HG03045 (cell line): Measurements from ENCODE around the gene MAPK11.

Source experiments
- ATAC-seq: cut with Tn5 transposase; IDR thresholded peaks from one replicate; pipeline ENCODE4 v1.9.1; 2021; ENCODE audit warnings: mild to moderate bottlenecking, moderate library complexity; ENCODE audit not compliant: unreplicated experiment

The MAPK11 gene

GRCh38 chr22:50269970-50270665 is at the start of gene MAPK11:
TSS of gene MAPK11 (minus strand) at chr22:50270380. CDS start at chr22:50270292, 88 bp downstream.
- peak; percentile 36 for ATAC-seq

DNA sequence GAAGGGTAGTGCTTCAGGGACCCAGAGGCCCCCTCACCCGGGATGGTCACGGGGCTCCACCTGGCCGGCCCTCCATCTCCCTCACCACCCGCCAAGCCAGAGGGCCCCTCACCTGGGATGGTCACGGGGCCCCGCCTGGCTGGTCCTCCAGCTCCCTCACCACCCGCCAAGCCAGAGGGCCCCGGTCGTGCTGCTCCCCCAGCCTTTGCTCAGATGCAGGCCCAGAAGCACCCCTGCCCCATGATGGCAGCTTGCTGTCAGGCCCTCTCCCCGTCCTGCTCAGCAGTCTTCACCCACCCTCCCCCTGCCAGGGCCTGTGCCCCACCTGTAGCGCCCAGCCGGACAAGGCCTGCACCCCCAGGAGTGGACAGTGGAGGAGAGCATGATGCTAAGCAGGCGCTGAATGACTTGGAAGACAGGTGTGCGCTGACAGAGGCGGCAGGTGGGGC is 49.3 kb upstream of the MAPK11 start:
- ATAC-seq: no peak

GRCh38 chr22:50318698-50319411 is 48.7 kb upstream of the MAPK11 start:
- no peak for ATAC-seq

- no peak for ATAC-seq
These were observed 48.1 kb upstream of the MAPK11 start for GRCh38 chr22:50318356-50318697.

DNA sequence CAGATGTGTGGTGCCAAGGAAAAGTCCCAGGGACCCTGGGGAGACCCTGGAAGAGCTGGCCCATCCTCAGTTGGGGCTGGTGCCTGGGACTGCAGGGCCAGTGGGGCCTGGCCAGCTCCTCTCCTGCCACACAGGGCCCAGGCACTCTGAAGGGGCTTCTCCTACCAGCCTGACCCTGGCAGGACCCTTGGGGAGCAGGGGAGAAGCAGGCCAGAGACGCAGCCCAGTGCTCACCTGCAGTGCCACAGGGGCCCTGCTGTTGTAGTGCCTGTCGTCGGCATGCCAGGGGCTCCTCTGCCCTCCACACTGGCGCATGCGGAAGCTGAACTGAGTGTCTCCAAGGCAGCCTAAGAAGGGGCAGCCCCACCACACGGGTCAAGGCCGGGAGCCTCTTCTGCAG is 47.5 kb upstream of the MAPK11 start:
- no peak for ATAC-seq

- no peak for ATAC-seq
These were observed 47.0 kb upstream of the MAPK11 start for GRCh38 chr22:50317178-50317577.

GRCh38 chr22:50316114-50317065 is 46.2 kb upstream of the MAPK11 start:
- no peak for ATAC-seq

GRCh38 chr22:50315289-50316113 is 45.3 kb upstream of the MAPK11 start:
- ATAC-seq: no peak

DNA sequence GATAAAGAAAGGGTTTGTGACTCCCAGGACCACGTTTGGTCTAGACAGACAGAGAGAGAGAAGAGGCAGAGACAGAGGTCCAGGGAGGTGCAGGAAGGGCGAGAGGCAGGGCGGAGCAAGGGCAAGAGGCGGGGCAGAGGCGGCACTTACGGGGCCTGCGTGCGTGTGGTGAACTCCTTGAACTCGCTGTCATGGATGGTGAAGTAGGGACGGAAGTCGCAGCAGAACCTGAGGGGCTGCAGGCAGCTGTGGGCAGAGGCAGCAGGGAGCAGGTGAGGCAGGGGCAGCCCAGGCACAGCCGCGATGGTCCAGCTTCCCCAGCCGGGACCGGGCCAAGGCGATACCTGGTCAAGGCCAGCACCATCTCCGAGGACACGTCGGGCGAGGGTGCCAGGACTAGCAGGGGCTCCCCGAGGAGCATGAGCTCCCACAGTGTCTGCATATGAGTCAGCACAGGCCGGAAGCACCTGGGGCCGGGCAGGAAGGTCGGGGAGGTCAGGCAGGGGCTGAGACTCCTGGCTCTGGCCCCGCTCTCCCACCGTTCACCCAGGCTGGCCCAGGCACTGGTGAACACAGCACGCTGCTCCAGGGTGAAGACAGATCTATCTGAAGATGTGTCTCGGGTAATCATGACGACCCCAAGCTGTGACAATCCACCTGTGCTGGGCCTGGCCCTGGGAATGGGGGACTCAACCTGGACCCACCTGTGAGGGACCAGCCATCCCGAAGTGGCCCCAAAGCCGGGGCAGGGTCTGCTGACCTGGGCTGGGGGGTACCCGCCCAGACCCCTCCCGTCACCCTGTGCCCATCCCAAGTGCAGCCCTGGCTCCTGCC is 44.5 kb upstream of the MAPK11 start:
- peak; percentile 78 for ATAC-seq

GRCh38 chr22:50314081-50314454 is 43.9 kb upstream of the MAPK11 start:
- ATAC-seq: no peak

GRCh38 chr22:50313600-50313999 is 43.4 kb upstream of the MAPK11 start:
- no peak for ATAC-seq

DNA sequence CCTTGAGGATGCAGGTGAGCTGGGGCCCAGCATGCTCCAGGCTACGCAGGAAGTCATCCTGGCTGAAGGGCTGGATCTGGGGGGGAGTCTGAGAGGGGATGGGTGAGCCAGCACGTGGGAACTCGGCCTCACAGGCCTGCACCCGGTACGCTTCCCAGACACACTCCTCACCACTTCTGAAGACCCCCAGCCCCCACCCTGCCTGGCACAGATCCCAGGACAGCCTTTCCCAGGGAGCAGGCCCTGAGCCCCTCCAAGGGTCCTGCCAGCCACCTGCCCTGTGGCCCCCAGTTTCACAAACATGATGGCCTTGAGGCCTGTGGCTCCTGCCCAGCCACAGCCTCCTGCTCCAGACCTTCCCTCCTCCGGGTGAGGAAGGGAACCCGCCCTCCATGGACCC is 42.8 kb upstream of the MAPK11 start:
- ATAC-seq: no peak

DNA sequence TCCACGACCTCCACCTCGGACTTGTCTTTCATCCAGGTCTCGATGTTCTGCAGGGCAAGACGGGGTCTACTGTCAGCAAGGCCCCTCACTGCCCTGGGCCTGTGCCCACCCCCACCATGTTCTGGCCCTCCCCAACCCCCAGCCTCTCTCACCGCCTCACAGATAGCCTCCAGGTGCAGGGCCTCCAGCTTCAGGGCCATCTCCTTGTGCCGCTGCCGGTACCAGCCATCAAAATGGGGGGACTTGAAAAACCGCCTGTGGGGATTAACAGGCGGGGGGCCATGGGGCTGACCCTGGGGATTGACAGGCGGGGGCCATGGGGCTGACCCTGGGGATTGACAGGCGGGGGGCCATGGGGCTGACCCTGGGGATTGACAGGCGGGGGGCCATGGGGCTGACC is 42.2 kb upstream of the MAPK11 start:
- no peak for ATAC-seq

DNA sequence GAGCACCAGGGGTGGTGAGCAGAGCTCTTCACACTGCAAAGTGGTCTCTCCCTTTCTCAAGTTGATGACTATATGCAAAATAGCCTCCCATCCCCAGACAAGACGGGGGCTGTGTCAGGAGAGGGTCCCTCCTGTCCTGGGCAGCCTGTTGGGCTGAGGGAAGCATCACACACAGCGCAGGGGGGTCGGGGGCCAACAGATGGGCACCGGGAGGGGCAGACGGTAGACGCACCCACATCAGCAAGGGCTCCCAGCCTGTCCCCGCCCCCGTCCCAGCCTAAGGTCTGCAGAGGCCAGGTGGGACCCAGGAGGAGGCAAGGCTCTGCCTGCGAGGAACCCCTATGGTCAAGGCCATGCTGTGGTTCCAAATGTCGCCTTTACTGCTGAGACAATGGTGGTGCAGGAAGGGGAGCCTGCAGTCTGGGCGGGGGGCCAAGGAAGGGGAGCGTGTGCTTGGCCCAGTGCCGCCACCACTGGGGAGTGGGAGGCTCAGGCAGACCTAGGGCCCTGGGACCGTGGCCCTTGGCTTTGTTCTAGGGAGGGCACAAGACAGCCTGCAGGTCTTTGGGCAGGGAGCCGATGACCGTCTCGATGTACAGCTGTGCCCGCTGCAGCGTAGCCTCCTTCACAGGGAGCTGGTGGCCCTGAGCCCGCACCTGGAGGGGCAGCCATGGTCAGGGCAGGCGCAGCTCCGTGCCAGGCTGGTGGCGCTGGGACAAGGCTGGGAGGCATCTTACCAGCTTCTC is 41.6 kb upstream of the MAPK11 start:
- ATAC-seq: no peak

- no peak for ATAC-seq
These were observed 40.8 kb upstream of the MAPK11 start for GRCh38 chr22:50310949-50311444.

- no peak for ATAC-seq
These were observed 40.0 kb upstream of the MAPK11 start for GRCh38 chr22:50310031-50310722.

- no peak for ATAC-seq
These were observed 39.4 kb upstream of the MAPK11 start for GRCh38 chr22:50309601-50309991.

DNA sequence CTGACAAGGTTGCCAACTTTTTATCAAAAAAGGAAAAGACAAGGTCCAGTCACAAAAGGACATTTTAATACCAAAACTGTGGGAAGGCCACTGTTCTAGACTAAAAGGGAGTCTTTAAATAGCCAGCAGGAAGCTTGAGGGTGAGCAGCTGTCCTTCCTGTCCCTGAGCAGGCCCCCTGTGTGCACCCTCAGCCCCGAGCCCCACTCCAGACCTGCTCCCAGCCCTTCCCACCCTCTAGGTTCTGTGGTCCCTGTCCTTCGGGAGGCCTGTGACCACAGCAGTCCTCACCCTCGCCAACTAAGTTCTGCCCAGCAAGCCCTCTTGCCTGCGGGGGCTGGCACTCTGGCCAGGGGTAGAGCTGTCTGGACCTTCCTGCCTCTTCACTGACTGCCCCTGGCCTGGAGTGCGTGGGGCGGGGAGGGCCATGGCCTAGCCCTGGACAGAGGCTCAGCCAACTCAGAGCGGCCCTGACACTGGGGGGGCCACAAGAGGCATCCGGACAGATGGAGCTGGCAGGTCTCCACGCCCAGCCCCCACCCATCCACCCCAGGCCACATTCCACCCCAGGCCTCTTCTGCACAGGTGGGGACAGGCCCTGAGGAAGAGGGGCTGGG is 38.9 kb upstream of the MAPK11 start:
- no peak for ATAC-seq
